HepG2 (cell line): Measurements from ENCODE around the gene ZNF48. TPM values are rescaled to one million over a fixed set of nuclear protein-coding genes. Genes with fewer than 3 reads are reported as not detected.
A peak's percentile ranks its signal among the peaks of the same experiment; 100 is the strongest.

Source experiments
- ATF2 ChIP-seq: sonication (generic); formaldehyde crosslinking; IDR thresholded peaks from 2 replicates; pipeline ENCODE4 v1.4.0; 2020; ENCODE audit warnings: missing genetic modification reagents
- GLMP ChIP-seq: sonication (generic); formaldehyde crosslinking; IDR thresholded peaks from 2 replicates; pipeline ENCODE4 v1.9.0; 2021; ENCODE audit warnings: missing genetic modification reagents, mild to moderate bottlenecking, borderline replicate concordance
- HMGA1 ChIP-seq: sonication (generic); formaldehyde crosslinking; conservative IDR thresholded peaks from 2 replicates; pipeline ENCODE4 v1.4.0; 2020; ENCODE audit warnings: missing genetic modification reagents
- NFRKB ChIP-seq: fragments of 450-650 bp; IDR thresholded peaks from 2 replicates; pipeline ENCODE4 v1.6.1; 2017
- POGZ ChIP-seq: sonication (generic); formaldehyde crosslinking; IDR thresholded peaks from 2 replicates; pipeline ENCODE4 v1.4.0; 2020; ENCODE audit warnings: mild to moderate bottlenecking, missing genetic modification reagents
- SIN3B ChIP-seq: fragments of 150-350 bp; IDR thresholded peaks from 2 replicates; pipeline ENCODE4 v1.6.1; 2014; ENCODE audit warnings: low read length
- TRIM22 ChIP-seq: fragments of 450-650 bp; IDR thresholded peaks from 2 replicates; pipeline ENCODE4 v1.6.1; 2017
- YEATS2 ChIP-seq: sonication (generic); formaldehyde crosslinking; IDR thresholded peaks from 2 replicates; pipeline ENCODE4 v1.4.0; 2020; ENCODE audit warnings: missing genetic modification reagents, borderline replicate concordance
- ZBTB33 ChIP-seq: sonication (generic); formaldehyde crosslinking; IDR thresholded peaks from 2 replicates; pipeline ENCODE4 v1.4.0; 2020; ENCODE audit warnings: missing genetic modification reagents
- ZFP36L1 ChIP-seq: sonication (generic); formaldehyde crosslinking; IDR thresholded peaks from 2 replicates; pipeline ENCODE4 v1.8.0; 2022; ENCODE audit warnings: mild to moderate bottlenecking, missing genetic modification reagents, moderate library complexity
- ZNF17 ChIP-seq: sonication (generic); formaldehyde crosslinking; IDR thresholded peaks from 2 replicates; pipeline ENCODE4 v1.5.0; 2020; ENCODE audit warnings: mild to moderate bottlenecking, missing genetic modification reagents
- ZNF207 ChIP-seq: fragments of 450-650 bp; IDR thresholded peaks from 2 replicates; pipeline ENCODE4 v1.6.1; 2016; ENCODE audit warnings: antibody characterized with exemption, borderline replicate concordance
- ZNF451 ChIP-seq: sonication (generic); formaldehyde crosslinking; IDR thresholded peaks from 2 replicates; pipeline ENCODE4 v1.5.0; 2020; ENCODE audit warnings: mild to moderate bottlenecking, missing genetic modification reagents
- ZNF687 ChIP-seq: sonication (generic); formaldehyde crosslinking; IDR thresholded peaks from 2 replicates; pipeline ENCODE4 v1.5.1; 2020; ENCODE audit warnings: mild to moderate bottlenecking, missing genetic modification reagents, moderate library complexity
- ZNF775 ChIP-seq: sonication (generic); formaldehyde crosslinking; IDR thresholded peaks from 2 replicates; pipeline ENCODE4 v1.4.0; 2020; ENCODE audit warnings: missing genetic modification reagents, mild to moderate bottlenecking, moderate library complexity, borderline replicate concordance
- ZNF777 ChIP-seq: sonication (generic); formaldehyde crosslinking; IDR thresholded peaks from 2 replicates; pipeline ENCODE4 v1.4.0; 2020; ENCODE audit warnings: missing genetic modification reagents
- ZNF83 ChIP-seq: sonication (generic); formaldehyde crosslinking; IDR thresholded peaks from 2 replicates; pipeline ENCODE4 v1.4.0; 2020; ENCODE audit warnings: missing genetic modification reagents, mild to moderate bottlenecking, borderline replicate concordance
- ZSCAN22 ChIP-seq: sonication (generic); formaldehyde crosslinking; IDR thresholded peaks from 2 replicates; pipeline ENCODE4 v1.4.0; 2020; ENCODE audit warnings: mild to moderate bottlenecking, missing genetic modification reagents
- ZSCAN25 ChIP-seq: sonication (generic); formaldehyde crosslinking; IDR thresholded peaks from 2 replicates; pipeline ENCODE4 v1.8.0; 2022; ENCODE audit warnings: mild to moderate bottlenecking, missing genetic modification reagents
- polyA plus RNA-seq, 8 experiments: library from polyadenylated mRNA; depleted of rRNA in 3 of 8; stranded (reverse) in 7 of 8; unstranded in 1 of 8; fragments of >200 nt; fragmentation: Illumina TruSeq in 4 of 8; extraction: Trizol in 4 of 8; gene quantifications; 2 replicates each; pipeline versions ENCODE4 v1.2.1 to v1.2.3, GENCODE V29; 2011 to 2016; ENCODE audit warnings: low read depth in 4 of 8, missing spikeins in 1 of 8, mixed read lengths in 1 of 8; ENCODE audit not compliant: insufficient read depth in 1 of 8
- total RNA-seq, 5 experiments: library from RNA; depleted of rRNA; stranded (reverse); fragments of >200 nt; fragmentation: Illumina TruSeq; extraction: Trizol; gene quantifications; 2 replicates each; pipeline ENCODE4 v1.2.3, GENCODE V29; 2016; ENCODE audit warnings: low read depth in 1 of 5

Gene ZNF48
- total and polyA plus RNA-seq, 2 of the 13 experiments (the other 11 are each of a cell fraction or from before 2014, with no cell fraction given) = 9.9 to 12.3 TPM

GRCh38 chr16:30430428-30430970 is 35.3 kb downstream of the ZNF48 start (continued):
- TF ChIP-seq ZNF687 (CRISPR knock-in tag) = peak; percentile 97
- TF ChIP-seq ZNF83 (CRISPR knock-in tag) = peak; percentile 92; the same call in 1 of the 2 replicates
- no peak for TF ChIP-seq ZNF17 (CRISPR knock-in tag)
- TF ChIP-seq ZSCAN25 = peak; percentile 49; the same call in 1 of the 2 replicates
- no peak for TF ChIP-seq ZNF207
- TF ChIP-seq ZBTB33 (CRISPR knock-in tag) = peak; percentile 92
- no peak for TF ChIP-seq ATF2 (CRISPR knock-in tag)
- no peak for TF ChIP-seq TRIM22
- TF ChIP-seq ZFP36L1 (CRISPR knock-in tag) = peak; percentile 78; the same call in 1 of the 2 replicates
- TF ChIP-seq ZNF775 (CRISPR knock-in tag) = no peak
- peak; percentile 58 for TF ChIP-seq YEATS2 (CRISPR knock-in tag)
- no peak for TF ChIP-seq ZNF777 (CRISPR knock-in tag)
- TF ChIP-seq ZSCAN22 (CRISPR knock-in tag) = 0 out of 2 replicates have a peak, but pooled peaks have one; percentile 16
- no peak for TF ChIP-seq HMGA1 (CRISPR knock-in tag)
- no peak for TF ChIP-seq POGZ (CRISPR knock-in tag)
- no peak for TF ChIP-seq ZNF451 (CRISPR knock-in tag)
- TF ChIP-seq GLMP (CRISPR knock-in tag) = no peak
- no peak for TF ChIP-seq SIN3B
- TF ChIP-seq NFRKB = no peak
